ENCODE results near the gene TBC1D13.

Gene TBC1D13

DNA sequence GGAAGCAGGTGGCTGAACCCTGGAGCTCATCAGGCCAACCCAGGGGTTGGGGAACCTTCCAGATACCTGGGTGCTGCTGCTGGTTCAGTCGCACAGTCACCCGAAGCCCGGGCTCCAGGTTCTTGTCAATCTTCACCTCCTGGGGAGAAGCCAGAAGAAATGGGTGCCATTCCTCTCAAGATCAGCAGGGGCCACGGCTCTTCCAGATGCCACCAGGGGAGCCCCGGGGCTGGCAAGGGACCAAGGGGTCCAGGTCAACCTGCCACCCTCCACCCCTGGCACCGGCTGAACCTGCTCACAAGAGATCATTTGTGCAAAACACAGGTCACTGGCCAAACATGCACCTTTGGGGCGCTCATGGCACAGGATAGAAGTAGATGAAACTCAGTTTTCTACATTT is 37.9 kb downstream of the TBC1D13 start:
- POLR2A ChIA-PET, result no interaction called here
- Histone ChIP-seq H3K27me3 (replicated peaks in 2 of 5; ENCODE audit: control insufficient read depth in 4 of 5, insufficient read depth in 5 of 5, low read length in 4 of 5) (no peaks in the 10 kb centered on the region), H3K9me3 (ENCODE audit: control extremely low read depth in 1 of 5, control insufficient read depth in 4 of 5, insufficient read depth in 2 of 5, low read depth in 1 of 5, low read length in 4 of 5) (no peaks in the 10 kb centered on the region), H3K4me3 (ENCODE audit: control insufficient read depth in 1 of 7, extremely low read depth in 1 of 7, insufficient read depth in 4 of 7, low read depth in 2 of 7, low read length in 6 of 7) (no peak overlapping the region), H3K4me1 (ENCODE audit: control extremely low read depth in 1 of 4, control insufficient read depth in 4 of 4, insufficient read depth in 4 of 4, low read length in 3 of 4) (peaks cover 0 to 15% (median 13%) of the 10 kb centered on the region in 4 experiments), H3K27ac (ENCODE audit: insufficient read depth in 1 of 2, low read depth in 1 of 2, low read length in 2 of 2, poor library complexity in 1 of 2, severe bottlenecking in 2 of 2) (no peak overlapping the region), H3K36me3 (ENCODE audit: control insufficient read depth in 4 of 4, insufficient read depth in 4 of 4, low read length in 3 of 4) (peaks cover 9 to 71% (median 59%) of the 10 kb centered on the region in 4 experiments)
- WGBS (ENCODE audit: insufficient coverage), result 93% methylated on average over 6 of the region's 7 CpGs
- CTCF ChIA-PET, result interaction anchor here (1.3 kb wide), 1 partner anchor 22 kb away, joined by 4 read pairs; no protein-coding TSS in a partner anchor
- no peak for DNase-seq

DNA sequence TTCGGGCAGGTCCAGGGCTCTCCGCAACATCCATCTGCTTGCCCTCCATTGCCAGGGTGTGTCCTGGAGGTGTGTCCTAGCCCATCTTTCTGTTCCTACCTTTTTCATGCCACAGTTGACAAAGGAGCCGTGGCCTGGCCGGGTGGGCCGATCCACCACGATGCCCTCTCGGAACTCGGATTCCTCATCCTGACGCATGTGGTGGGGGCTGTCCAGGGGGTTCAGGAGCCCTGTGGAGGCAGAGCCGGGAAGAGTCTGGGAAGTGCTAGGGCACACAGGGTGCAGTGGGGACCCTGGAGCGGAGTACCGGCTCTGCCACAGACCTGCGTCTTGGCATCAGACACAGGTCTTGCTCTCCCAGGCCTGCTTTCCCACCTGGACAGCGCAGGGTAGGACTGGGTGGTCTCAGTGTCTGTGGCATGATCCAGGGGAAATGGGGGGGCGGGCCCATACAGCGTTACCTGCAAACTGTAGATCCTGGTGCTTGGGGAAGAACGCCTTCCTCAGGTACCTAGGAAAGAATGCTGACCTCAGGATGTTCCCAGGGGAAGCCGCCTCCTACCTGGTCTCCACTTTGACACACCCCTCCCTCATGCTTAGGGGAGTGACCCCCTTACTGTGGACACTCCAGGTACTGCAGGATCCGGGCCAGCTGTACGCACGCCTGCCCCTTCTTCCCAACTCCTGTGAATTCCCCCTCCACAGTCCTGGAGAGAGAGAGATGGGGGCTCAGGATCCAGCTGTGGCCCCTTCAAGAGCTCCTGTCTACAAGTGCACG is 39.1 kb downstream of the TBC1D13 start:
- Histone ChIP-seq H3K27me3 (replicated peaks in 2 of 5; ENCODE audit: control insufficient read depth in 4 of 5, insufficient read depth in 5 of 5, low read length in 4 of 5) (no peaks in the 10 kb centered on the region), H3K27ac (ENCODE audit: insufficient read depth in 1 of 2, low read depth in 1 of 2, low read length in 2 of 2, poor library complexity in 1 of 2, severe bottlenecking in 2 of 2) (no peak overlapping the region), H3K4me1 (ENCODE audit: control extremely low read depth in 1 of 4, control insufficient read depth in 4 of 4, insufficient read depth in 4 of 4, low read length in 3 of 4) (peaks cover 0 to 17% (median 15%) of the 10 kb centered on the region in 4 experiments), H3K4me3 (ENCODE audit: control insufficient read depth in 1 of 7, extremely low read depth in 1 of 7, insufficient read depth in 4 of 7, low read depth in 2 of 7, low read length in 6 of 7) (no peak overlapping the region), H3K36me3 (ENCODE audit: control insufficient read depth in 4 of 4, insufficient read depth in 4 of 4, low read length in 3 of 4) (peaks cover 9 to 62% (median 56%) of the 10 kb centered on the region in 4 experiments), H3K9me3 (ENCODE audit: control extremely low read depth in 1 of 5, control insufficient read depth in 4 of 5, insufficient read depth in 2 of 5, low read depth in 1 of 5, low read length in 4 of 5) (no peaks in the 10 kb centered on the region)
- ChIA-PET POLR2A (interaction anchor here (0.9 kb wide), 1 partner anchor 38 kb away, joined by 3 read pairs; no protein-coding TSS in a partner anchor), CTCF (interaction anchor here (1.9 kb wide), 1 partner anchor 7 kb away, joined by 7 read pairs; the partner anchor contains the start of gene ENDOG)
- no peak for DNase-seq
- WGBS (ENCODE audit: insufficient coverage), result 98% methylated on average over 16 of the region's 22 CpGs

- Histone ChIP-seq H3K4me1 (ENCODE audit: control extremely low read depth in 1 of 4, control insufficient read depth in 4 of 4, insufficient read depth in 4 of 4, low read length in 3 of 4) (peaks cover 0 to 17% (median 15%) of the 10 kb centered on the region in 4 experiments), H3K27me3 (replicated peaks in 2 of 5; ENCODE audit: control insufficient read depth in 4 of 5, insufficient read depth in 5 of 5, low read length in 4 of 5) (no peaks in the 10 kb centered on the region), H3K4me3 (ENCODE audit: control insufficient read depth in 1 of 7, extremely low read depth in 1 of 7, insufficient read depth in 4 of 7, low read depth in 2 of 7, low read length in 6 of 7) (peak overlapping the region in 3 of 7 experiments; percentile 97 to 99 (median 97)), H3K27ac (ENCODE audit: insufficient read depth in 1 of 2, low read depth in 1 of 2, low read length in 2 of 2, poor library complexity in 1 of 2, severe bottlenecking in 2 of 2) (no peak overlapping the region), H3K36me3 (ENCODE audit: control insufficient read depth in 4 of 4, insufficient read depth in 4 of 4, low read length in 3 of 4) (peaks cover 9 to 45% (median 40%) of the 10 kb centered on the region in 4 experiments), H3K9me3 (ENCODE audit: control extremely low read depth in 1 of 5, control insufficient read depth in 4 of 5, insufficient read depth in 2 of 5, low read depth in 1 of 5, low read length in 4 of 5) (no peaks in the 10 kb centered on the region)
- DNase-seq, result no peak
- CTCF ChIA-PET, result interaction anchor here (1.1 to 1.9 kb wide), 3 partner anchors 9 to 15 kb away, joined by 3 to 7 read pairs (median 7); partner anchors contain the start of gene ENDOG
- 100% methylated on average over 7 of the region's 8 CpGs for WGBS (ENCODE audit: insufficient coverage)
- POLR2A ChIA-PET, result interaction anchor here (0.6 kb wide), 1 partner anchor 56 kb away, joined by 5 read pairs; the partner anchor contains the start of gene ZER1
Observed at GRCh38 chr9:128828267-128828666, 41.2 kb downstream of the TBC1D13 start.

- WGBS (ENCODE audit: insufficient coverage), result 44% methylated on average over 14 of the region's 18 CpGs
- no peaks in the 10 kb centered on the region for H3K9me3 ChIP-seq (ENCODE audit: control extremely low read depth in 1 of 5, control insufficient read depth in 4 of 5, insufficient read depth in 2 of 5, low read depth in 1 of 5, low read length in 4 of 5)
- no peaks in the 10 kb centered on the region for H3K27me3 ChIP-seq (replicated peaks in 2 of 5; ENCODE audit: control insufficient read depth in 4 of 5, insufficient read depth in 5 of 5, low read length in 4 of 5)
- H3K27ac ChIP-seq (ENCODE audit: insufficient read depth in 1 of 2, low read depth in 1 of 2, low read length in 2 of 2, poor library complexity in 1 of 2, severe bottlenecking in 2 of 2), result peak overlapping the region; percentile 66 to 82
- H3K4me1 ChIP-seq (ENCODE audit: control extremely low read depth in 1 of 4, control insufficient read depth in 4 of 4, insufficient read depth in 4 of 4, low read length in 3 of 4), result peaks cover 0 to 17% (median 15%) of the 10 kb centered on the region in 4 experiments
- CTCF ChIA-PET, result interaction anchor here (1.0 to 1.8 kb wide), 2 partner anchors 10 to 64 kb away, joined by 3 to 7 read pairs; no protein-coding TSS in a partner anchor
- POLR2A ChIA-PET, result interaction anchor here (0.6 to 0.9 kb wide), 2 partner anchors 10 to 57 kb away, joined by 3 to 5 read pairs; partner anchors contain the start of genes ENDOG and ZER1
- DNase-seq, result no peak
- peaks cover 9 to 44% (median 37%) of the 10 kb centered on the region in 4 experiments for H3K36me3 ChIP-seq (ENCODE audit: control insufficient read depth in 4 of 4, insufficient read depth in 4 of 4, low read length in 3 of 4)
- peak overlapping the region; percentile 66 to 99 (median 97) for H3K4me3 ChIP-seq (ENCODE audit: control insufficient read depth in 1 of 7, extremely low read depth in 1 of 7, insufficient read depth in 4 of 7, low read depth in 2 of 7, low read length in 6 of 7)
Observed at GRCh38 chr9:128828719-128829452, 41.8 kb downstream of the TBC1D13 start.

- POLR2A ChIA-PET, result interaction anchor here (0.6 to 0.9 kb wide), 2 partner anchors 11 to 24 kb away, joined by 3 to 4 read pairs; partner anchors contain the start of gene ENDOG
- CTCF ChIA-PET, result interaction anchor here (0.8 to 1.1 kb wide), 5 partner anchors 11 to 97 kb away, joined by 3 to 5 read pairs (median 3); no protein-coding TSS in a partner anchor
- DNase-seq, result peak; percentile 89 to 94 (median 94)
- Histone ChIP-seq H3K27me3 (replicated peaks in 2 of 5; ENCODE audit: control insufficient read depth in 4 of 5, insufficient read depth in 5 of 5, low read length in 4 of 5) (no peaks in the 10 kb centered on the region), H3K36me3 (ENCODE audit: control insufficient read depth in 4 of 4, insufficient read depth in 4 of 4, low read length in 3 of 4) (peaks cover 9 to 36% (median 30%) of the 10 kb centered on the region in 4 experiments), H3K4me3 (ENCODE audit: control insufficient read depth in 1 of 7, extremely low read depth in 1 of 7, insufficient read depth in 4 of 7, low read depth in 2 of 7, low read length in 6 of 7) (peak within 1 kb of the TSS; percentile 66 to 99 (median 97)), H3K27ac (ENCODE audit: insufficient read depth in 1 of 2, low read depth in 1 of 2, low read length in 2 of 2, poor library complexity in 1 of 2, severe bottlenecking in 2 of 2) (peak within 1 kb of the TSS; percentile 66 to 82), H3K4me1 (ENCODE audit: control extremely low read depth in 1 of 4, control insufficient read depth in 4 of 4, insufficient read depth in 4 of 4, low read length in 3 of 4) (peaks cover 0 to 17% (median 15%) of the 10 kb centered on the region in 4 experiments), H3K9me3 (ENCODE audit: control extremely low read depth in 1 of 5, control insufficient read depth in 4 of 5, insufficient read depth in 2 of 5, low read depth in 1 of 5, low read length in 4 of 5) (no peaks in the 10 kb centered on the region)
- 0% methylated on average over 39 of the region's 56 CpGs for WGBS (ENCODE audit: insufficient coverage)
Observed at GRCh38 chr9:128829477-128830251, 42.6 kb downstream of the TBC1D13 start, which contains the start of gene SPOUT1. Gene SPOUT1, minus strand, starts transcription at chr9:128829794. Its CDS starts 14 bp downstream, at chr9:128829780.

DNA sequence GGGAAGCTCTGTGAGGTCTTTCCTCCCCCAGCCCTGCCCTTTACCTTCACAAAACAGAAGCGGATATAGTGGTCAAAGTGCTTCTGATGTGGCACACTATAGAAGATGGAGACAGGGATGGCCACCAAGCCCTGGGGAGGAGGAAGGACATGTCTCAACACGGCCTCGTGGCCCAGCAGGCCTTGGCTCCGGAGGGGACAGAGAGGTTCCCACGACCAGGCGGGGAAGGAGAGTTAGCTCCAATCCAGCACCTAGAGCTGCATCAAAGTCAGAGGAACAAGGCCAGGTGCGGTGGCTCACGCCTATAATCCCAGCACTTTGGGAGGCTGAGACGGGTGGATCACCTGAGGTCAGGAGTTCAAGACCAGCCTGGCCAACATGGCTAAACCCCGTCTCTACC is 46.6 kb downstream of the TBC1D13 start:
- H3K4me1 ChIP-seq (ENCODE audit: control extremely low read depth in 1 of 4, control insufficient read depth in 4 of 4, insufficient read depth in 4 of 4, low read length in 3 of 4), result peaks cover 0 to 12% (median 11%) of the 10 kb centered on the region in 4 experiments
- H3K27me3 ChIP-seq (replicated peaks in 2 of 5; ENCODE audit: control insufficient read depth in 4 of 5, insufficient read depth in 5 of 5, low read length in 4 of 5), result no peaks in the 10 kb centered on the region
- H3K9me3 ChIP-seq (ENCODE audit: control extremely low read depth in 1 of 5, control insufficient read depth in 4 of 5, insufficient read depth in 2 of 5, low read depth in 1 of 5, low read length in 4 of 5), result no peaks in the 10 kb centered on the region
- WGBS (ENCODE audit: insufficient coverage), result 95% methylated on average over 7 of the region's 10 CpGs
- CTCF ChIA-PET, result interaction anchor here (1.2 kb wide), 1 partner anchor 11 kb away, joined by 3 read pairs; no protein-coding TSS in a partner anchor
- H3K4me3 ChIP-seq (ENCODE audit: control insufficient read depth in 1 of 7, extremely low read depth in 1 of 7, insufficient read depth in 4 of 7, low read depth in 2 of 7, low read length in 6 of 7), result no peak overlapping the region
- no peak overlapping the region for H3K27ac ChIP-seq (ENCODE audit: insufficient read depth in 1 of 2, low read depth in 1 of 2, low read length in 2 of 2, poor library complexity in 1 of 2, severe bottlenecking in 2 of 2)
- POLR2A ChIA-PET, result no interaction called here
- DNase-seq, result no peak
- peaks cover 0 to 22% (median 10%) of the 10 kb centered on the region in 4 experiments for H3K36me3 ChIP-seq (ENCODE audit: control insufficient read depth in 4 of 4, insufficient read depth in 4 of 4, low read length in 3 of 4)
